Loucy (cell line): ENCODE data around the gene CD9.
"Not testable (repeated sequence)": the region's sequence is repeated elsewhere in the genome, so short reads cannot be mapped to it uniquely, and the experiment has no call there.

Experiments used
- H2AFZ ChIP-seq: fragments of 200-600 bp; sonication (generic); 2 replicates; pipeline ENCODE4 v1.6.0; 2016; ENCODE audit warnings: antibody characterized with exemption, mild to moderate bottlenecking, low read length, moderate library complexity
- H3F3A ChIP-seq: fragments of 200-600 bp; 2 replicates; pipeline ENCODE4 v1.6.0; 2016; ENCODE audit warnings: antibody characterized with exemption, low read depth, mild to moderate bottlenecking
- H3K27me3 ChIP-seq: fragments of 200-600 bp; sonication (generic); 2 replicates; pipeline ENCODE4 v1.6.1; 2014; ENCODE audit warnings: low read length, mild to moderate bottlenecking; ENCODE audit not compliant: insufficient read depth, poor library complexity, severe bottlenecking
- H3K36me3 ChIP-seq: fragments of 200-600 bp; sonication (generic); 2 replicates; pipeline ENCODE4 v1.6.1; 2016; ENCODE audit warnings: low read length; ENCODE audit not compliant: insufficient read depth
- H3K4me1 ChIP-seq: fragments of 200-600 bp; sonication (generic); 2 replicates; pipeline ENCODE4 v1.5.1; 2014; ENCODE audit warnings: low read length, mild to moderate bottlenecking; ENCODE audit not compliant: insufficient read depth, poor library complexity, severe bottlenecking
- H3K4me2 ChIP-seq: fragments of 200-600 bp; sonication (generic); 2 replicates; pipeline ENCODE4 v1.6.0; 2014; ENCODE audit warnings: antibody characterized with exemption, low read length, low read depth, mild to moderate bottlenecking; ENCODE audit not compliant: poor library complexity, severe bottlenecking
- H3K4me3 ChIP-seq: fragments of 200-600 bp; sonication (generic); 2 replicates; pipeline ENCODE4 v1.5.1; 2014; ENCODE audit warnings: low read length, mild to moderate bottlenecking, mixed read lengths; ENCODE audit not compliant: poor library complexity, severe bottlenecking
- H3K79me2 ChIP-seq: fragments of 200-600 bp; sonication (generic); 2 replicates; pipeline ENCODE4 v1.6.1; 2014; ENCODE audit warnings: low read length; ENCODE audit not compliant: insufficient read depth
- H3K9ac ChIP-seq: fragments of 200-600 bp; sonication (generic); 2 replicates; pipeline ENCODE4 v1.6.0; 2014; ENCODE audit warnings: mild to moderate bottlenecking, low read depth, low read length, moderate library complexity; ENCODE audit not compliant: poor library complexity, severe bottlenecking
- H3K9me2 ChIP-seq: fragments of 200-600 bp; sonication (generic); replicated peaks from 2 replicates; pipeline ENCODE4 v1.6.1; 2016; ENCODE audit warnings: low read depth, low read length, mixed read lengths
- H3K9me3 ChIP-seq: fragments of 200-600 bp; sonication (generic); 2 replicates; pipeline ENCODE4 v1.6.1; 2014; ENCODE audit warnings: mild to moderate bottlenecking, antibody characterized with exemption, low read length, low read depth; ENCODE audit not compliant: insufficient read depth
- H4K20me1 ChIP-seq: fragments of 200-600 bp; sonication (generic); 2 replicates; pipeline ENCODE4 v1.6.0; 2014; ENCODE audit warnings: antibody characterized with exemption, low read length, mild to moderate bottlenecking; ENCODE audit not compliant: insufficient read depth, poor library complexity, severe bottlenecking
- CTCF ChIP-seq: fragments of 200-600 bp; sonication (generic); conservative IDR thresholded peaks from 2 replicates; pipeline ENCODE4 v1.5.1; 2014; ENCODE audit warnings: mild to moderate bottlenecking, antibody characterized with exemption, low read length
- EZH2phosphoT487 ChIP-seq: fragments of 200-600 bp; IDR thresholded peaks from 2 replicates; pipeline ENCODE4 v1.6.1; 2018; ENCODE audit warnings: antibody characterized with exemption, mild to moderate bottlenecking, moderate library complexity, borderline replicate concordance

The CD9 gene

GRCh38 chr12:6185961-6186827 lies 14.0 kb upstream of the CD9 start:
- Histone ChIP-seq H3K9ac (no peak overlapping the region), H3K36me3 (no peaks in the 10 kb centered on the region), H3K9me3 (no peaks in the 10 kb centered on the region), H3K79me2 (no peaks in the 10 kb centered on the region), H3K9me2 (no peaks in the 10 kb centered on the region), H3K4me3 (no peak overlapping the region), H4K20me1 (no peaks in the 10 kb centered on the region), H3F3A (no peaks in the 10 kb centered on the region), H2AFZ (no peak overlapping the region), H3K4me1 (peaks cover 16% of the 10 kb centered on the region), H3K4me2 (no peak overlapping the region), H3K27me3 (no peaks in the 10 kb centered on the region)
- TF ChIP-seq EZH2phosphoT487: no peak

GRCh38 chr12:6187948-6188793 lies 12.0 kb upstream of the CD9 start:
- H4K20me1 ChIP-seq: no peaks in the 10 kb centered on the region
- no peak overlapping the region for H3K4me2 ChIP-seq
- no peak overlapping the region for H3K4me3 ChIP-seq
- no peak overlapping the region for H2AFZ ChIP-seq
- no peak overlapping the region for H3K9ac ChIP-seq
- TF ChIP-seq CTCF (peak; percentile 41), EZH2phosphoT487 (no peak)
- peaks cover 10% of the 10 kb centered on the region for H3K4me1 ChIP-seq
- no peaks in the 10 kb centered on the region for H3F3A ChIP-seq
- no peaks in the 10 kb centered on the region for H3K9me2 ChIP-seq
- no peaks in the 10 kb centered on the region for H3K79me2 ChIP-seq
- H3K9me3 ChIP-seq: no peaks in the 10 kb centered on the region
- no peaks in the 10 kb centered on the region for H3K27me3 ChIP-seq
- no peaks in the 10 kb centered on the region for H3K36me3 ChIP-seq

GRCh38 chr12:6189028-6189427 lies 11.2 kb upstream of the CD9 start:
- H4K20me1 ChIP-seq: no peaks in the 10 kb centered on the region
- H3K4me1 ChIP-seq: peaks cover 10% of the 10 kb centered on the region
- H3K36me3 ChIP-seq: no peaks in the 10 kb centered on the region
- no peak overlapping the region for H3K4me3 ChIP-seq
- TF ChIP-seq EZH2phosphoT487 (no peak), CTCF (no peak)
- no peak overlapping the region for H2AFZ ChIP-seq
- no peaks in the 10 kb centered on the region for H3K9me2 ChIP-seq
- no peaks in the 10 kb centered on the region for H3K9me3 ChIP-seq
- H3K27me3 ChIP-seq: no peaks in the 10 kb centered on the region
- no peak overlapping the region for H3K9ac ChIP-seq
- H3F3A ChIP-seq: no peaks in the 10 kb centered on the region
- H3K4me2 ChIP-seq: no peak overlapping the region
- H3K79me2 ChIP-seq: no peaks in the 10 kb centered on the region

GRCh38 chr12:6189952-6190598 lies 10.1 kb upstream of the CD9 start:
- not testable (repeated sequence) for H3K4me1 ChIP-seq, H3K9ac ChIP-seq, H3K4me2 ChIP-seq

GRCh38 chr12:6190767-6191530 lies 9.3 kb upstream of the CD9 start:
- not testable (repeated sequence) for H3K36me3 ChIP-seq, H2AFZ ChIP-seq, H3K4me1 ChIP-seq, H3K79me2 ChIP-seq, H3K9me2 ChIP-seq, H3K27me3 ChIP-seq, H3K9ac ChIP-seq, H3F3A ChIP-seq, H3K4me3 ChIP-seq, H3K9me3 ChIP-seq, H4K20me1 ChIP-seq, H3K4me2 ChIP-seq

More at GRCh38 chr12:6189952-6190598, 10.1 kb upstream of the CD9 start:
- H3K36me3 ChIP-seq, H2AFZ ChIP-seq, H3K9me2 ChIP-seq, H3F3A ChIP-seq, H3K79me2 ChIP-seq, H4K20me1 ChIP-seq, H3K27me3 ChIP-seq, H3K9me3 ChIP-seq, H3K4me3 ChIP-seq: not testable (repeated sequence)
